GM12872 (cell line): ENCODE measurements around the gene ACSF3.

Experiments used
- TF ChIP-seq, protein P1 (sequence below): IDR thresholded peaks from 3 replicates; pipeline ENCODE4 v1.5.1; 2011; ENCODE audit warnings: low read depth, mild to moderate bottlenecking, low read length, moderate library complexity; ENCODE audit not compliant: insufficient read depth

Gene ACSF3

GRCh38 chr16:89183463-89183862, 89.8 kb downstream of the ACSF3 start:
- TF ChIP-seq, protein P1, sequence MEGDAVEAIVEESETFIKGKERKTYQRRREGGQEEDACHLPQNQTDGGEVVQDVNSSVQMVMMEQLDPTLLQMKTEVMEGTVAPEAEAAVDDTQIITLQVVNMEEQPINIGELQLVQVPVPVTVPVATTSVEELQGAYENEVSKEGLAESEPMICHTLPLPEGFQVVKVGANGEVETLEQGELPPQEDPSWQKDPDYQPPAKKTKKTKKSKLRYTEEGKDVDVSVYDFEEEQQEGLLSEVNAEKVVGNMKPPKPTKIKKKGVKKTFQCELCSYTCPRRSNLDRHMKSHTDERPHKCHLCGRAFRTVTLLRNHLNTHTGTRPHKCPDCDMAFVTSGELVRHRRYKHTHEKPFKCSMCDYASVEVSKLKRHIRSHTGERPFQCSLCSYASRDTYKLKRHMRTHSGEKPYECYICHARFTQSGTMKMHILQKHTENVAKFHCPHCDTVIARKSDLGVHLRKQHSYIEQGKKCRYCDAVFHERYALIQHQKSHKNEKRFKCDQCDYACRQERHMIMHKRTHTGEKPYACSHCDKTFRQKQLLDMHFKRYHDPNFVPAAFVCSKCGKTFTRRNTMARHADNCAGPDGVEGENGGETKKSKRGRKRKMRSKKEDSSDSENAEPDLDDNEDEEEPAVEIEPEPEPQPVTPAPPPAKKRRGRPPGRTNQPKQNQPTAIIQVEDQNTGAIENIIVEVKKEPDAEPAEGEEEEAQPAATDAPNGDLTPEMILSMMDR = no peak

GRCh38 chr16:89183975-89184676, 90.5 kb downstream of the ACSF3 start:
- TF ChIP-seq, protein P1 = no peak

GRCh38 chr16:89184677-89184932, 91.0 kb downstream of the ACSF3 start:
- TF ChIP-seq, protein P1 = no peak

DNA sequence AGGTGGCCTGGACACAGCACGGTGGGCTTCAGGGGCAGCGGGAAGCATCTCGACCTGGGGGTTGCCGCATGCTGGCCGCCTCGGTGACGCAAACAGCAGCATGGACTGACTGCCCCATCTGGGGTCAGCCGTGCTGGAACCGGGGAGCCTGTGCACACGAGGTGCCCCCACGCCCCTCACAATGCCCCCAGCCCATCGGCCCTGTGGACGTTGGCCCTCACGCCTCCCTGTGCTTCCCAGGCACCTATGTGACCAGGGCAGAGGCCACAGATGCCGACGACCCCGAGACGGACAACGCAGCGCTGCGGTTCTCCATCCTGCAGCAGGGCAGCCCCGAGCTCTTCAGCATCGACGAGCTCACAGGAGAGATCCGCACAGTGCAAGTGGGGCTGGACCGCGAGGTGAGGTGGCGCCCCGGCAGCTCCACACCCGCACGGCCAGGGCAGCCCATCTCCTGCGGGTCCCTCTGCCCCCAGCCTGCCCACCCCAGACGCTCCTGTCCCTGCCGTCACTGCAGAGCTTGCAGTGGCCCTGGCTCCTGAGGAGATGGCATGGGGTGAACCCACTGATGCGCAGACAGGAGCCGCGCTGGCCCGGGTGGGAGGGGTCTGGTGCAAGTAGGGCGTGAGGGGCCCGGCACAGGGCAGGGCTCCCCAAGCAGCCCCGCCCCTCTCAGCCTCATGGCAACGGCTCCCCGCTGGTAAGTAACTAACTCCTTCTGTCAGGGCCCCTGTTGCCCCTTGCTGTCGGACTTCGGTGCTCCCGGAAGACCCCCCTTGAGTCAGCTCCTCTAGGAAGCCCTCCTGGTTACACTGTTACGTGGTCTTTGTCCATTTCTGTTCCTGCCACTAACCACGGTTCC, 91.5 kb downstream of the ACSF3 start:
- TF ChIP-seq, protein P1 = no peak

DNA sequence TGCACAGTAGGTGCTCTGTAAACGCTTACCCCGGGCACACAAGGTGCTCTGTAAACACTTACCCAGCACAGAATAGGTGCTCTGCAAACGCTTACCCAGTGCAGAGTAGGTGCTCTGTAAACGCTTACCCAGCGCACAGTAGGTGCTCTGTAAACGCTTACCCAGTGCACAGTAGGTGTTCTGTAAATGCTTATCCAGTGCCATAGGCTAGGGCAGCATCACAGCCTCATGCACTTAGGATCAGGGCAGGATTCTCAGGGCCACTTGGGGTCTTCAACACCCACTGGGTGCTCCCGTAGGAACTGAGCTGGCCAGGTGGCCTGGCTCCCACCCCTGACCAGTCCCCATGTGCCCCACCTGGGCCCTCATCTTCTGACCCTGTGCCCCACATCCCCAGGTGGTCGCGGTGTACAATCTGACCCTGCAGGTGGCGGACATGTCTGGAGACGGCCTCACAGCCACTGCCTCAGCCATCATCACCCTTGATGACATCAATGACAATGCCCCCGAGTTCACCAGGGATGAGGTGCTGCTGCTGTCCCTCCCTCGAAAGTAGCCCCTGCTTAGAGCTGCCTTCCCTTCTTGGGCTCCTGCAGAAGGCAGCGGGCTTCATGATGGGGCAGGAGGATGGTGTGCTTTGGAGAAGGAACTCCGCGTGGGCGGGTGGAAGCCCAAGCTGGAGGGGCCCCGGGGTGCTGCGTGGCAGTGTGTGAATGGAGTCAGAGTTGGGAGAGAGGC, 93.5 kb downstream of the ACSF3 start:
- TF ChIP-seq, protein P1 = no peak

- TF ChIP-seq, protein P1 = no peak
Observed at GRCh38 chr16:89187770-89188392, 94.2 kb downstream of the ACSF3 start.
